Measurements from ENCODE around the gene KCNJ9. TPM values are rescaled to one million over a fixed set of nuclear protein-coding genes. Genes with fewer than 3 reads are reported as not detected.
A peak's percentile ranks its signal among the peaks of the same experiment; 100 is the strongest.

Gene KCNJ9
- polyA plus RNA-seq, 3 donors: not detected

DNA sequence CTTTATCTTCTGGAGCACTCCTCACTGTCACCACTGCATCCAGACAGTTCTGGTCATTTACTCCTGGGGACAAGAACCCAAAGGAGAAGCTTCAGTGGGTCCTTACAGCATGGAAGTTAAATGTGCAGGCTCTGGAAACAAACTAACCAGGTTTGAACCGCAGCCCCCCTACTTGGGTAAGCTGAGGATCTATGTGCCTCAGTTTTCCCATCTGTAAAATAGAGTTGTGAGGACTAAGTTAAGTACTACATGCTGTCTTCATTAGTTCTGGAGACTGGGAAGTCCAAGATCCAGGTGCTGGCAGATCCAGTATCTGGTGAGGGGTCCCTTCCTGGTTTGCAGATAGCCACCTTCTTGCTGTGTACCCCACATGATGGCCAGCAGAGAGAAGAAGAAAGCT, 26.2 kb downstream of the KCNJ9 start:
- peaks cover 0 to 3% (median 0%) of the 10 kb centered on the region in 7 donors for H3K9me3 Mint-ChIP-seq
- WGBS (ENCODE audit: insufficient coverage): 100% methylated on average over 1 of the region's 1 CpG
- TF ChIP-seq, protein P1, sequence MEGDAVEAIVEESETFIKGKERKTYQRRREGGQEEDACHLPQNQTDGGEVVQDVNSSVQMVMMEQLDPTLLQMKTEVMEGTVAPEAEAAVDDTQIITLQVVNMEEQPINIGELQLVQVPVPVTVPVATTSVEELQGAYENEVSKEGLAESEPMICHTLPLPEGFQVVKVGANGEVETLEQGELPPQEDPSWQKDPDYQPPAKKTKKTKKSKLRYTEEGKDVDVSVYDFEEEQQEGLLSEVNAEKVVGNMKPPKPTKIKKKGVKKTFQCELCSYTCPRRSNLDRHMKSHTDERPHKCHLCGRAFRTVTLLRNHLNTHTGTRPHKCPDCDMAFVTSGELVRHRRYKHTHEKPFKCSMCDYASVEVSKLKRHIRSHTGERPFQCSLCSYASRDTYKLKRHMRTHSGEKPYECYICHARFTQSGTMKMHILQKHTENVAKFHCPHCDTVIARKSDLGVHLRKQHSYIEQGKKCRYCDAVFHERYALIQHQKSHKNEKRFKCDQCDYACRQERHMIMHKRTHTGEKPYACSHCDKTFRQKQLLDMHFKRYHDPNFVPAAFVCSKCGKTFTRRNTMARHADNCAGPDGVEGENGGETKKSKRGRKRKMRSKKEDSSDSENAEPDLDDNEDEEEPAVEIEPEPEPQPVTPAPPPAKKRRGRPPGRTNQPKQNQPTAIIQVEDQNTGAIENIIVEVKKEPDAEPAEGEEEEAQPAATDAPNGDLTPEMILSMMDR (IDR thresholded peaks at IDR 0.05): no peak
- H3K27me3 Mint-ChIP-seq (ENCODE audit: low read depth in 3 of 3): peaks cover 4 to 16% (median 8%) of the 10 kb centered on the region in 3 donors
- H4K20me1 ChIP-seq (ENCODE audit: insufficient read depth, low read length): no peaks in the 10 kb centered on the region
- no peaks in the 10 kb centered on the region for H3K9me3 ChIP-seq (replicated peaks in 1 of 2; ENCODE audit: control insufficient read depth in 1 of 2, insufficient read depth in 1 of 2, low read length in 2 of 2)
- intact Hi-C loops (cut with micrococcal nuclease): loop anchor here in 1 of 2 donors (10.0 kb wide), 3 partner anchors 87 to 177 kb away; partner anchors contain the start of genes CASQ1 and PEX19
- no peak overlapping the region for H3K4me3 ChIP-seq (replicated peaks in 1 of 3; ENCODE audit: low read depth in 2 of 3, low read length in 3 of 3)
- H3K27me3 ChIP-seq (ENCODE audit: control insufficient read depth in 2 of 2, insufficient read depth in 2 of 2, low read length in 2 of 2): no peaks in the 10 kb centered on the region
- H3K4me1 Mint-ChIP-seq: peaks cover 37% of the 10 kb centered on the region
- no peak overlapping the region for H3K27ac Mint-ChIP-seq
- H3K36me3 Mint-ChIP-seq: no peaks in the 10 kb centered on the region
- peak overlapping the region in 1 of 2 donors; percentile 10 for H3K4me3 Mint-ChIP-seq
- H2AFZ ChIP-seq (ENCODE audit: insufficient read depth, low read depth, low read length, poor library complexity, severe bottlenecking): no peak overlapping the region
- DNase-seq: no peak
- no peak overlapping the region for H3K4me2 ChIP-seq (replicated peaks; ENCODE audit: extremely low read depth, low read length, poor library complexity, severe bottlenecking)
- H3K27ac ChIP-seq (ENCODE audit: low read depth in 1 of 2, low read length in 2 of 2): no peak overlapping the region
- no peaks in the 10 kb centered on the region for H3K36me3 ChIP-seq (replicated peaks in 1 of 2; ENCODE audit: control insufficient read depth in 1 of 2, insufficient read depth in 2 of 2, low read length in 2 of 2)
- H3K79me2 ChIP-seq (ENCODE audit: insufficient read depth, low read length): no peaks in the 10 kb centered on the region
- no peak overlapping the region for H3K9ac ChIP-seq (ENCODE audit: insufficient read depth, low read length, poor library complexity, severe bottlenecking)
- H3K4me1 ChIP-seq (ENCODE audit: control insufficient read depth in 1 of 2, insufficient read depth in 2 of 2, low read length in 2 of 2): peaks cover 31 to 42% of the 10 kb centered on the region in 2 donors

DNA sequence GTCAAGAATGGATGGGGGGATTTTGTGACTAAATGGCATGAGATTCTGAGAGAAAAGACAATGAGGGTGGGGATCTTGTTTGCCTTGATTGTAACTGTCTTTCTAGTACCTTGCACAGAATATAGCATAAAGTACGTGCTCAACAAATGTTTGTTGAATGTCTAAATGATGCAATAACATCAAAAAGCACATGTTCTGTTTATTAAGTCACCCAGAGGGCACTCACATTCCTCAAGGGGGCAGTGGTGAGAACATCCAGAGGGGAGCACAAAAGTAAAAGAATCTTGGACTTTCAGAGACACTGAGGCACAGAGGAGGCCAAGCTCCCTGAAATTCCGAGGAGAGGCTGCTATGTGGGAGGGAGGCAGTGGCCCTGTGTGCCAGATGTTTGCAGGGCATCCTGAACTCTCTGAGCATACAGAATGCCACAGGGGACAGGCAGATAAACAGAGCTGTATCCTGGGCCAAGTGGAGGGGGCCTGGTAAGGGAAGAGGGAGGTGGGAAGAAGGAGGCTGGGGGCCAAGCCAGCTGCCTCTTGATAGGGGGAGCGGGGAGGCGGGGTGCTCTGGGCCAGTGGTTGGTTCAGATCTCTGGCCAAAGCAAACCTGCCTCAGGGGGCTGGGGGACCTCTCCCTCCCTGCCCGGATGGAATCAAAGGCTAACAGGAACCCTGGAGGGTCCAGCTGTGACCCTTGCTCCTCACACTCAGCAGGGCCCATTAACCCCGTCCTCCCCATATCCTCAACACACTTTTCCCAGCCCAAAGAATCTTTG, 27.7 kb downstream of the KCNJ9 start:
- peaks cover 4 to 16% (median 8%) of the 10 kb centered on the region in 3 donors for H3K27me3 Mint-ChIP-seq (ENCODE audit: low read depth in 3 of 3)
- no peaks in the 10 kb centered on the region for H3K36me3 Mint-ChIP-seq
- Histone ChIP-seq H3K36me3 (replicated peaks in 1 of 2; ENCODE audit: control insufficient read depth in 1 of 2, insufficient read depth in 2 of 2, low read length in 2 of 2) (no peaks in the 10 kb centered on the region), H4K20me1 (ENCODE audit: insufficient read depth, low read length) (no peaks in the 10 kb centered on the region), H3K27me3 (ENCODE audit: control insufficient read depth in 2 of 2, insufficient read depth in 2 of 2, low read length in 2 of 2) (no peaks in the 10 kb centered on the region), H3K27ac (ENCODE audit: low read depth in 1 of 2, low read length in 2 of 2) (no peak overlapping the region), H3K79me2 (ENCODE audit: insufficient read depth, low read length) (no peaks in the 10 kb centered on the region), H3K4me1 (ENCODE audit: control insufficient read depth in 1 of 2, insufficient read depth in 2 of 2, low read length in 2 of 2) (peaks cover 15 to 26% of the 10 kb centered on the region in 2 donors), H3K4me2 (replicated peaks; ENCODE audit: extremely low read depth, low read length, poor library complexity, severe bottlenecking) (no peak overlapping the region), H3K9me3 (replicated peaks in 1 of 2; ENCODE audit: control insufficient read depth in 1 of 2, insufficient read depth in 1 of 2, low read length in 2 of 2) (no peaks in the 10 kb centered on the region), H2AFZ (ENCODE audit: insufficient read depth, low read depth, low read length, poor library complexity, severe bottlenecking) (no peak overlapping the region), H3K4me3 (replicated peaks in 1 of 3; ENCODE audit: low read depth in 2 of 3, low read length in 3 of 3) (no peak overlapping the region), H3K9ac (ENCODE audit: insufficient read depth, low read length, poor library complexity, severe bottlenecking) (no peak overlapping the region)
- H3K4me3 Mint-ChIP-seq: no peak overlapping the region
- 75% methylated on average over 3 of the region's 6 CpGs for WGBS (ENCODE audit: insufficient coverage)
- peaks cover 21% of the 10 kb centered on the region for H3K4me1 Mint-ChIP-seq
- TF ChIP-seq, protein P1 (IDR thresholded peaks at IDR 0.05): peak; percentile 69
- peaks cover 0 to 3% (median 0%) of the 10 kb centered on the region in 7 donors for H3K9me3 Mint-ChIP-seq
- H3K27ac Mint-ChIP-seq: peak overlapping the region in 1 of 7 donors; percentile 37
- intact Hi-C loops (cut with micrococcal nuclease): loop anchor here in 1 of 2 donors (10.0 kb wide), 3 partner anchors 86 to 176 kb away; partner anchors contain the start of genes CASQ1 and PEX19
- peak; percentile 59 to 68 (median 66) for DNase-seq

Data from CD14-positive monocyte (primary cell).